ENCODE data around the gene HIGD1A. TPM values are rescaled to one million over a fixed set of nuclear protein-coding genes. Genes with fewer than 3 reads are reported as not detected.

HIGD1A gene
- total RNA-seq, 1 donor from 2014 or later, result 173 TPM

DNA sequence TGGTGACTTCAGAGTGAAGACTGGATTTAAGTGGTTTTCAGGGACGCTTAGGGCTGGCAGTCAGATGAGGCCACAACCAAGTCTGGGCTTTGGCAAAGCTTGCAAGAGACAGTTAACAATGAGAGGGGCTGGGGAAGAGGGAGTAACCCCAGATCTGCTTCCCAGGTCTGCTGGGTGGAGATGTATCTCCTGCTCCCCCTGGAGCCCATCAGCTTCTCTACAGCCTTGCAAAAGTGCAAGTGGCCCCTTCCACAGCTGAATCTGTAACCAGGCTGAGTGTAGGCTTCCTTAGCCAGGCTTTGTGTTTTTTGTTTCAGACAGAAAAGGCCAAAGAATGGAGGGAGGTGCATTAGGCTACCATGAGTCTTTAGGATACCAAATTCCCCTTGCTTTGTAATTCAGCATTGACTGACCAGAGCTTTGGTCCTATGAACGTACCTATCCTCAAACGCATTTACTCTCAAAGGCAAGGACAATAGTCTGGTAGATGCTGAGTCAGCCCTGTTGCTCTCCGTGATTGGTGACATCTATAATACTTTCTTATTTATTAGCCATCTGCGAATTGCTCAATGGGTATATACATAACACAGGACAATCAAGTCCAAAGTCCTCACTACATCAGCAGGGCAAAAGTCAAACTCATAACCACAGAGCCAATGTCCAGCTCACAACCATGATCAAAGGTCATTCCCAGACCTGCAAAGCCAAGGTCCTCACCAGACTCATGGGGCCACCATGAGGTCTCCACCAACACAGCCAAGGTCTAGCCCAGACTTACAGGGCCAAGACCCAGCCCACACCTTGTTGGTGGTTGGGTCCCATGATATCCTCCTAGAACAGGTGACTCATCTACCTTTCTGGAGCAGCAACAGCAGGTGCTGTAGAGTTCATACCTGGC, 48.4 kb downstream of the HIGD1A start:
- no peak for DNase-seq (ENCODE audit: extremely low spot score in 2 of 2)
- Histone ChIP-seq H3K4me1 (no peaks in the 10 kb centered on the region), H3K27me3 (no peaks in the 10 kb centered on the region), H3K27ac (no peak overlapping the region), H3K4me3 (no peak overlapping the region), H3K9me3 (no peaks in the 10 kb centered on the region), H3K36me3 (no peaks in the 10 kb centered on the region)
- intact Hi-C loops (cut with DNase I), result no loop called here
- TF ChIP-seq, protein P1, sequence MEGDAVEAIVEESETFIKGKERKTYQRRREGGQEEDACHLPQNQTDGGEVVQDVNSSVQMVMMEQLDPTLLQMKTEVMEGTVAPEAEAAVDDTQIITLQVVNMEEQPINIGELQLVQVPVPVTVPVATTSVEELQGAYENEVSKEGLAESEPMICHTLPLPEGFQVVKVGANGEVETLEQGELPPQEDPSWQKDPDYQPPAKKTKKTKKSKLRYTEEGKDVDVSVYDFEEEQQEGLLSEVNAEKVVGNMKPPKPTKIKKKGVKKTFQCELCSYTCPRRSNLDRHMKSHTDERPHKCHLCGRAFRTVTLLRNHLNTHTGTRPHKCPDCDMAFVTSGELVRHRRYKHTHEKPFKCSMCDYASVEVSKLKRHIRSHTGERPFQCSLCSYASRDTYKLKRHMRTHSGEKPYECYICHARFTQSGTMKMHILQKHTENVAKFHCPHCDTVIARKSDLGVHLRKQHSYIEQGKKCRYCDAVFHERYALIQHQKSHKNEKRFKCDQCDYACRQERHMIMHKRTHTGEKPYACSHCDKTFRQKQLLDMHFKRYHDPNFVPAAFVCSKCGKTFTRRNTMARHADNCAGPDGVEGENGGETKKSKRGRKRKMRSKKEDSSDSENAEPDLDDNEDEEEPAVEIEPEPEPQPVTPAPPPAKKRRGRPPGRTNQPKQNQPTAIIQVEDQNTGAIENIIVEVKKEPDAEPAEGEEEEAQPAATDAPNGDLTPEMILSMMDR (IDR thresholded peaks at IDR 0.05), result peak in 1 of 3 experiments; percentile 30
- TF ChIP-seq POLR2A (IDR thresholded peaks at IDR 0.05), result no peak

DNA sequence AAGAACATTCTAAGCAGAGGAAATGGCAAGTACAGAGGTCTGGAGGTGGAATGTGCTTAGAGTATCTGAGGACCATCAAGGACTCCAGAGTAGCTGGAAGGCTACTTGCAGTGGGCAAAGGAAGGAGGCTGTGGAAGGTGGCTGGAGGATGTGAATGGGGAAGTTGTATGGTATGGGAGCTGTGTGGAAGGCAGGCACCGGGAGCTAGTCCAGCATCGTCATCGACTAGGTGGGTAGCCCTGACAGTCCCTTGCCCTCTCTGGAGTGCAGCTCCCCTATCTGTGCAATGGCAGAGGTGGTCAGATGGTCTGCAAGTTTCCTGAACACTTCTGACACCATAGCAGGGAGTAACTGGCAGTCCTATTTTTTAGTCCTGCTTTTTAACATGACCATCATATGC, 50.5 kb downstream of the HIGD1A start:
- DNase-seq (ENCODE audit: extremely low spot score in 2 of 2), result no peak
- intact Hi-C loops (cut with DNase I), result no loop called here
- TF ChIP-seq POLR2A (IDR thresholded peaks at IDR 0.05) (no peak), POLR2AphosphoS5 (IDR thresholded peaks at IDR 0.05; ENCODE audit: insufficient read depth in 1 of 2, low read depth in 1 of 2) (no peak)
- TF ChIP-seq, protein P1 (IDR thresholded peaks at IDR 0.05), result no peak

DNA sequence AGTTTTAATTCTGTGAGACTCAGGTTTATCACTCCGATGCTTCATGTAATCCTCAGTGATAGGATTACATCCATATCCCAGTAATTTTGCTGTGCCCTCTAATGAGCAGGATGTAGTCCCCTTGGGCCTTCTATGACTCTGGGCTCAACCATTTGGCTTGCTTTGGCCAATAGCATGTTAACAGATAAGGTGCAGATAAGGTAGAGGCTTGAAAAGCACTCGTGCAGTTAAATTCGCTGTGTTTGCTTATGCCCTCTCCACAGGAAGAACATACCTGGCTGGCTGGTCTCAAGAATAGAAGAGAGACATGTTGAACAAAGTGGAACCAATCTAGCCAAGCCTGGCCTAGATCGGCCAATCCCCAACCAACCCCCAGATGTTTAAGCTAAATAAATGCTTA, 51.3 kb downstream of the HIGD1A start:
- H3K27ac ChIP-seq, result no peak overlapping the region
- H3K4me3 ChIP-seq, result no peak overlapping the region
- H3K9me3 ChIP-seq, result no peaks in the 10 kb centered on the region
- no peak for TF ChIP-seq POLR2AphosphoS5 (IDR thresholded peaks at IDR 0.05; ENCODE audit: insufficient read depth in 1 of 2, low read depth in 1 of 2)
- H3K4me1 ChIP-seq, result no peaks in the 10 kb centered on the region
- intact Hi-C loops (cut with DNase I), result no loop called here
- DNase-seq (ENCODE audit: extremely low spot score in 2 of 2), result no peak
- no peaks in the 10 kb centered on the region for H3K27me3 ChIP-seq
- H3K36me3 ChIP-seq, result no peaks in the 10 kb centered on the region

More for the DNA sequence above, 50.5 kb downstream of the HIGD1A start:
- Histone ChIP-seq H3K27ac (no peak overlapping the region), H3K9me3 (no peaks in the 10 kb centered on the region), H3K27me3 (no peaks in the 10 kb centered on the region), H3K36me3 (no peaks in the 10 kb centered on the region), H3K4me1 (no peaks in the 10 kb centered on the region), H3K4me3 (no peak overlapping the region)

DNA sequence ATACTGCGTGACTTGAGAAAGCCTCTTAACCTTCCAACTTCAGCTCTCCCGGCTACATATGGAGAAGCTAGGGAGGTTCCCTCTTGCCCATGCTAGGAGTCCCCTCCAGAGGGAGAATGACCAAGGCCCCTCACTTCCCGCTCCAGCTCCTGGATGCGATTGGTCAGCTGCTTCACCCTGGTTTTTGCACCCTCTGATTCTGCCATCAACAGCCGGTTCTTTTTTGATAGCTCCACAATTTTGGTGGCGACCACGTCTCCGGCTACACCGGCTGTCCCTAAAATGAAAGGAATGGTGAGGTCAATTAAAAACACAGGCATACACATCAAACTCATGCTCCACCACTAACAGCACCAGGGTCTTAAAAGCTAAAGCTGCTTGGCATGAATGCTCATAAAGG, 51.8 kb downstream of the HIGD1A start:
- no peaks in the 10 kb centered on the region for H3K36me3 ChIP-seq
- H3K4me3 ChIP-seq, result no peak overlapping the region
- peaks cover 4% of the 10 kb centered on the region for H3K4me1 ChIP-seq
- no peaks in the 10 kb centered on the region for H3K27me3 ChIP-seq
- H3K9me3 ChIP-seq, result no peaks in the 10 kb centered on the region
- no peak for DNase-seq (ENCODE audit: extremely low spot score in 2 of 2)
- TF ChIP-seq POLR2AphosphoS5 (IDR thresholded peaks at IDR 0.05; ENCODE audit: insufficient read depth in 1 of 2, low read depth in 1 of 2) (no peak), POLR2A (IDR thresholded peaks at IDR 0.05) (no peak)
- intact Hi-C loops (cut with DNase I), result no loop called here
- H3K27ac ChIP-seq, result no peak overlapping the region

DNA sequence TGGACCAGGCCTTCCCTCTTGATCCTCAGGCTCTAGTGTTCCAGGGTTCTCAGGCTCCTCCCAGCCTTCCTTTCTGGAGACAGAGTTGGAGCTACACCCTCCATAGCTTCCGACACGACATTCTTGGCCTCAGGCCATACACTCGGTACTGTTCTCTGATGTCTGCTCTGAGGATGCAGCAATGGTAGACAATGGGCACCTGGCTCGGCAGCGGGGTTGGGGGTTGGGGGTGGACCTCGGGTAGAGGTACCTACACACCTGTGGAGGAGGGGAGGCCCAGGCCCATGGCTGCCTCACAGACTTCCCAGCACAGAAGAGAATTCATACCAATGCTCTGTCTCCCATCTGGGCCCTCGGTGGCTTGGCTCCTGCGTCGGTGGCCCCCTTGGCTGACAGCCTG, 52.7 kb downstream of the HIGD1A start:
- Histone ChIP-seq H3K4me3 (no peak overlapping the region), H3K9me3 (no peaks in the 10 kb centered on the region), H3K27ac (no peak overlapping the region), H3K27me3 (no peaks in the 10 kb centered on the region), H3K36me3 (no peaks in the 10 kb centered on the region), H3K4me1 (peaks cover 12% of the 10 kb centered on the region)
- no peak for TF ChIP-seq POLR2A (IDR thresholded peaks at IDR 0.05)
- TF ChIP-seq POLR2AphosphoS5 (IDR thresholded peaks at IDR 0.05; ENCODE audit: insufficient read depth in 1 of 2, low read depth in 1 of 2), result no peak
- TF ChIP-seq, protein P1 (IDR thresholded peaks at IDR 0.05), result no peak
- intact Hi-C loops (cut with DNase I), result no loop called here
- no peak for DNase-seq (ENCODE audit: extremely low spot score in 2 of 2)

DNA sequence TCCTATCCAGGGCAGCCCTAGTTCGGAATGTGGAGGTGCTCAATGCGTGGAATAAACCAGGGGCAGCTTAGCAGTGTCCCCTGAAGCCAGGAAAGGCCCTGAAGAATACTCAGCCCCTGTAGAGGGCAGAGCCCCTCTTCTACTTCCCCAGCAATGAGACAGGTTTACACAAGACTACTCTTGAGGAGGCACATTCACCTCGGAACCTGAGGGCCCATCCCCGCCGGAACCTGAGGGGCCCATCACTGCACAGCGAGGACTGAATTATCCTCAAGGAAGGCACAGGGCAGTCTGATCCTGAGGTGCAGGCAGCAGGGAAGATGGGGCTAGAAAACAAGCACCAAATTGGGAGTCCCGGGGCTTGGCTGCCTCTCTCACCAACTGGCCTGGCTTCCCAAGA, 53.5 kb downstream of the HIGD1A start:
- H3K27me3 ChIP-seq, result no peaks in the 10 kb centered on the region
- no peak overlapping the region for H3K4me3 ChIP-seq
- H3K36me3 ChIP-seq, result no peaks in the 10 kb centered on the region
- intact Hi-C loops (cut with DNase I), result no loop called here
- peaks cover 18% of the 10 kb centered on the region for H3K4me1 ChIP-seq
- TF ChIP-seq POLR2AphosphoS5 (IDR thresholded peaks at IDR 0.05; ENCODE audit: insufficient read depth in 1 of 2, low read depth in 1 of 2) (no peak), POLR2A (IDR thresholded peaks at IDR 0.05) (no peak)
- no peak overlapping the region for H3K27ac ChIP-seq
- peak in 1 of 2 donors; percentile 61 for DNase-seq (ENCODE audit: extremely low spot score in 2 of 2)
- H3K9me3 ChIP-seq, result no peaks in the 10 kb centered on the region

All from vagina (tissue), 2 donors.